Spleen (tissue), 7 donors: ENCODE results near the gene MME.

Experiments
- CTCF ChIP-seq, 11 experiments: fragments of 200-600 bp in 7 of 11; fragments of 450-650 bp in 4 of 11; sonication (generic) in 4 of 11; IDR thresholded peaks in 8 of 11; conservative IDR thresholded peaks in 3 of 11; 1 replicate in 7 of 11; 2 replicates in 4 of 11; pipeline versions ENCODE4 v1.4.0 to v1.8.0; 2016 to 2021; ENCODE audit warnings: antibody characterized with exemption in 11 of 11, inconsistent platforms in 4 of 11, mild to moderate bottlenecking in 1 of 11
- POLR2A ChIP-seq, 3 donors: fragments of 450-650 bp; IDR thresholded peaks; one replicate each; pipeline ENCODE4 v1.5.1; 2017; ENCODE audit warnings: antibody characterized with exemption in 3 of 3, mild to moderate bottlenecking in 1 of 3
- POLR2AphosphoS5 ChIP-seq, 3 donors: sonication (generic); formaldehyde crosslinking; IDR thresholded peaks; one replicate each; pipeline ENCODE4 v1.5.1; 2017; ENCODE audit warnings: antibody characterized with exemption in 3 of 3
- donor health status: DM: no; HTN: no; CAD: no; lungs with moderate emphysema.
- donor health status: DM: no; HTN: no; CAD: no.
- donor health status: DM: no; HTN: no; CAD: no.

DNA sequence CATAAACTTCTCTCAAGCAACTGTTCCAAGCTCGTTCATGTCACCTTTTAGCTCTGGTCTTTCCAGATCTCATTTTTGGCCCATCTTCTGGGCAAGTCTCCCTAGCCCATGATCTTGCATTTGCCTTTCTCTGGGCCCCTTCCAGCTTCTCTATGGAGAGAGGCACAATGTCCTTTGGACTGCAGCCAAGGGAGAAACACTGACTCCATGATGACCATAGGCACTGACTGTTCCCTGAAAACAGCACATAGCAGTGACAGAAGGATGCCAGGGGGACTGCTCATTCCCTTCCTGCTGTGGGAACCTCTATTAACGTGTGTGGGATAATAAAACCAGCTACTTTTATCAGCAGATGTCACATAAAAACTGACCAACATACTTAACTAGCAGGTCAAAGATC, 153.1 kb downstream of the MME start:
- no peak for TF ChIP-seq CTCF (IDR thresholded peaks at IDR 0.05 in 8 of 11, conservative IDR thresholded peaks at IDR 0.05 in 3 of 11)
- TF ChIP-seq POLR2A (IDR thresholded peaks at IDR 0.05): no peak
- peak in 1 of 3 donors; percentile 11 for TF ChIP-seq POLR2AphosphoS5 (IDR thresholded peaks at IDR 0.05)
